OCI-LY3 (cell line): ENCODE results near the gene DNAAF5.

ENCODE experiments used
- CTCF ChIP-seq: fragments of 200-600, 300-600 bp; sonication (generic); IDR thresholded peaks from 2 replicates; pipeline ENCODE4 v1.5.1; 2014; ENCODE audit warnings: antibody characterized with exemption, low read length, low read depth
- EZH2phosphoT487 ChIP-seq: fragments of 200-600 bp; shearing (Covaris generic); IDR thresholded peaks from 2 replicates; pipeline ENCODE4 v1.6.1; 2018; ENCODE audit warnings: antibody characterized with exemption, mixed run types, low read depth

GRCh38 chr7:727806-728460, 1.4 kb downstream of the DNAAF5 start:
- TF ChIP-seq CTCF = no peak
- TF ChIP-seq EZH2phosphoT487 = no peak
